Fibroblast of skin of left quadriceps (primary cell): ENCODE data around the gene EMC10.
A peak's percentile ranks its signal among the peaks of the same experiment; 100 is the strongest.
"Not testable (repeated sequence)": the region's sequence is repeated elsewhere in the genome, so short reads cannot be mapped to it uniquely, and the experiment has no call there.

Experiments
- DNase-seq, 2 experiments: peaks; one replicate each; pipeline ENCODE4 v3.0.0-alpha.2; 2013; ENCODE audit warnings: low read depth in 2 of 2

Gene EMC10

DNA sequence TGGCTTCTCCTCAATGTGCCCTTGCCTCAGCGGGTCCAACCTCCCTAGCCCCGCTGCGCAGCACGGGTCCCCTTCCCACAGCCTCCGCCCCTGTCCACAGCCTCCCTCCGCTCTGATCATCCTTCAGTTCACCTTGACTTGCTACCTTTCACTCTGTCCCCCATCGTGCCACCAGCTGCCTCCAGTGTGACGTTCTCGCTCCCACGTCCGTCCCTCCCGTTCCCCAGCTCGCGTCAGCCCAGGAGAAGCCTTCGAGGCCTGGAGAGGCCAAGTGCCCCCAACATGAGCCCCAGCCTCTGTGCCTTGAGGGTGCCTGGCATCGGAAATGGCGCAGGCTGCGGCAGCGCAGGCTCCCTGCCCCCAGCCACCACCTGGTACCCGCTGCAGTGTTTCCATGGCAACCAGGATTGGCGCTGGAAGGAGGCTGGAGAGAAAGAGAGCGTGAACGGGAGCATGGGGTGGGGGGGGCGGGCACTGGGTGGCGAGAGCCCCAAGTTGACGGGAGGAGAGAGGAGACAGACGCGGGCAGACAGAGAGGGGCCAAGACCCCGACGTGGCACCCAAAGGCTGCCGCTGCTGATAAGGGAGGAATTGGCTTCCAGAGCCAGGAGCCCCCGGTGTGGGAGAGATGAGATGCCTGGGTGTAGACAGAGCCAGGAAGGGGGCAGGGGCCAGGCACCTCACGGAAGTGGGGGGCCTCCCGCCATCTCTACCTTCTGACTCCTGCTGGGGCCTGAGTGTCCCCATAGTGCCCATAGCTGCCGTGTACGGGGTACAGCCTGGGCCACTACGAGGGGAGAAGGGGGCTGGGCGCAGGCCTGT lies 38.2 kb downstream of the EMC10 start:
- no peak for DNase-seq

DNA sequence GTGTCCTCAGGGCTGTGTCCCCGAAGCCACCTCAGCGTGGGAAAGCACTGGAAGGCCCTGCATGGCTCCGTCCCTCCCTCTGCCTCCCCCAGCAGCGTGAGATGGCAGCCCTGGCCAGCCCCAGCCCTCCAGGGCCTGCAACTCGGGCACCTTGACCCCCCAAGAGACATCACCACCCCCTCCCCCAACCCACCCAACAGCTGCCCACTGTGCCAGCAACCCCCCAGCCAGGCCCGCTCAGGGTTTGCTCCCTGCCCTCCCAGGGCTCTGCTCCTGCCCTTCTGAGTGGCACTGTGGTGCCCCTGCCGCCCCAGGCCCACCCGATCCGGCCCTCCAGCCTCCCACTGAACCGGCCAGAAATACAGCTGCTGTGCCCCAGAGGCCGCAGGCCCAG lies 38.9 kb downstream of the EMC10 start:
- DNase-seq: no peak

DNA sequence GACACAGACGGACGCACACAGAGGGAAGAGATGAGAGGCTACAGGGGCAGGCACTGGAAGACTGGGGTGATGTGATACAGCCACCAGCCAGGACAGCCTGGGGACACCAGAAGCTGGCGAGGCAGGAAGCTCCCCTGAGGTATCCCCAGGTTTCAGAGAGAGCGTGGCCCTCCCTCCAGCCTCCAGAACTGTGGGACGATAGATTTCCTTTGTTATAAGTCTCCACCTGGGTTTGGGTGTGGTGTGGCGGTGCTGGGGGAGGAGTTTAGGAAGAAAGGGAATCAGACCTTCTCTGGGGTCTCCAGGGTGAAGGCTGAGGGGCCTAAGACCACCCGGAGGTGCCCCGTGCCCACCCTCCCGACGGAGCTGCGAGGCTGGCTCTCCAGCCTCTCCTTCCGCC lies 40.1 kb downstream of the EMC10 start:
- no peak for DNase-seq

DNA sequence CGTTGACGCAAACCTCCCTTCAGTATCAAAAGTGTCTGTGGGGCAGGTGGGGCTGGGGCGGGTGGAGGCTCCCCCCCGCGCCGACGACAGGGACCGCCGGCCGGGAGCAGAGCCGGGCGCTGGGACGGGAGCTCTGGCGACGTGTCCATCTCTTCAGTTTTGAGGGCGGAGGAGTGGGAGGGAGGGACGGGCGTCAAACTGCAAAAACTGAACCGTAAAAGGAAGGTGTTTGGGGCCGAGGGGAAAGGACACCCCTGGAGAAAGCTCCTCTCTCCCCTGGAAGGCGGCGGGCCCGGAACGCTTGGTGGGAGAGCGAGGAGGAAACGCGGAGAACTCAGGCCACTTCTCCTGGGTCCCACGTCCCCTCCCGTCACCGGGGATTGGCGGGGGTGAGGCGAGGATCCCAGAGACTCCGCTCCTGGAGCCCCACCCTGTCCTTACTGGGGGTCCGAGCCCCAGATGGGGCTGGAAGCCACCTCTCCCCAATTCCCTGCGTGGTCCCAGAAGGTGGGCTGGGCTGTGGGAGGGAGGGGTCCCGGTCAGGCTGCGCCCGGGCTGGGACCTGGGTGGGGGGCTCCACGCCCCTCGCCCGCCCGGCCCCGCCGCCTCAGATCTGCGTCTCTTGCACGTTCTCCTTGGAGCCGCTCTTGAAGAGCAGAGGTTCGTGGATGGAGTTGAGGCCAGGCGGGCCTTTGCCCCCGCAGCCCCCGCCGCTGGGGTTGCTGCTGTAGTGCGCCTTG lies 40.8 kb downstream of the EMC10 start:
- no peak for DNase-seq

DNA sequence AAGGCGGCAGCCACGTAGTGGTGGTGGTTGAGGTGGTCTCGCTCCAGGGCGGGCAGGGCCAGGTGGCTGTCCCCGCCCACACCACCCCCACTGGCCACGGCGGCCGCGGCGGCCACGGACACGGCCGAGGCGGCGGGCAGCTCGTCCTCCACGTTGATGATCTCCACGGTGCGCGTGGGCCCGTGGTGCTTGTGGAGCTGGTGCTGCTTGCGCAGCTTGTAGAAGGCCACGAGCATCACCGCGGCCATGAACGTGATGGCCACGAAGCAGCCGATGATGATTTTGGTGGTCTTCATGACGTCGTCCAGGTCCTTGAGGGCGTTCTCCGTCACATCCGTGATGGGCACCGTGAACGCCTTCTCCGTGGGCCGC lies 41.4 kb downstream of the EMC10 start:
- no peak for DNase-seq

DNA sequence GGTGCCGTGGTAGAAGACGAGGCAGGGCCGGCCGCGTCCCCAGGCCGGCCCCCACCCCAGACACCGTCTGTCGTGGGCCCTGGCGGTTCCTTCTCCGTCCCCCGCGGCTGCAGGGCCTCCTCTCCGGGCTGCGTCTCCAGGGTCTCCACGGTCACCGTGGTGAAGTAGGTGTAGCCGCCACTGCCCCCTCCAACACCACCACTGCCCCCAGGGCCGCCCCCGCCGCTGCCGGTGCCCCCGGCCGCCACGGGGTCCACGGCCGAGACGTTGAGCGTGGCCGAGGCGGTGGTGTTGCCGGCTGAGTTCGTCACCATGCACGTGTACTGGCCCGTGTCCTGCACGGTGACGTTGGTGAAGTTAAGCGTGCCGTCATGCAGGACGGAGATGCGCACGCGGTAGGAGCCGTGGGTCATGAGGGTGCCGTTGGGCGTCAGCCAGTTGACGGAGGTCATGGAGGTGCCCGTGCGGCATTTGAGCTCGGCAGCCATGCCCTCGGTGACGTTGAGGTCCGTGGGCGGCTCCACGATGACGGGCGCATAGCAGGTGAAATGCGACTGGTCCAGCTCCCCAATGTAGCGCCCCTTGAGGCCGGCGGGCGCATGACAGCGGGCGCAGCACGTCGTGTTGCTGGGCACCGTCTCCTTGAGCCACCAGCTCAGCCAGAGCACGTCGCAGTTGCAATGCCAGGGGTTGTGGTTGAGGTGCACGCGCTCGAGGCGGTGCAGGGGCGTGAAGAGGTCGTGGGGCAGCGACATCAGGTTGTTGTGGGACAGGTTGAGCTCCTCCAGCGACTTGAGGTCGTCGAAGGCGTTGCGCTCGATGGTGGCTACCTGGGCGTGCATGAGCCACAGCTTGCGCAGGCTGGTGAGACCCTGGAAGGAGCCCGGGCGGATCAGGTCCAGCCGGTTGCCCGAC lies 42.0 kb downstream of the EMC10 start:
- no peak for DNase-seq

DNA sequence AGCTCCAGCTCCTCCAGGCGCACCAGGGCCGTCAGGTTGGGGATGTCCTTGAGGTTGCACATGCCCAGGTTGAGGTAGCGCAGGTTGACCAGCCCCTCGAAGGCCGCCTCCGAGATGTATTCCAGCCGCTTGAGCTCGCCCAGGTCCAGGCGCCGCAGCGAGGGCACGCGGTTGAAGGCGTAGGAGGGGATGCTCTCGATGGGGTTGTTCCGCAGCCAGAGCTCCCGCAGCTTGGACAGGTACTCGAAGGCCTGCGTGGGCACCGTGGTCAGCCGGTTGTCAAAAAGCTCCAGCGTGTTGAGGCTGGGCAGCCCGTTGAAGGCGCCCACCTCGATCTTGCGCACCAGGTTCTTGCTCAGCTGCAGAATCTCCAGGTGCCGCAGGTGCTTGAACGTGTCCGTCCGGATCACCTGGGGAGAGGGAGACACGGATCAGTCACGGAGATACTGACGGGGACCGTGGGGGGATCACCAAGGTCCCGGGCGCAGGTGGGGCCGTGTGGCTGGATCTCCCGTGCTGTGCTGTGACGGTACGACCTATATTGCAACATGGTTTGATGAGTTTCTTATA lies 42.8 kb downstream of the EMC10 start:
- no peak for DNase-seq

DNA sequence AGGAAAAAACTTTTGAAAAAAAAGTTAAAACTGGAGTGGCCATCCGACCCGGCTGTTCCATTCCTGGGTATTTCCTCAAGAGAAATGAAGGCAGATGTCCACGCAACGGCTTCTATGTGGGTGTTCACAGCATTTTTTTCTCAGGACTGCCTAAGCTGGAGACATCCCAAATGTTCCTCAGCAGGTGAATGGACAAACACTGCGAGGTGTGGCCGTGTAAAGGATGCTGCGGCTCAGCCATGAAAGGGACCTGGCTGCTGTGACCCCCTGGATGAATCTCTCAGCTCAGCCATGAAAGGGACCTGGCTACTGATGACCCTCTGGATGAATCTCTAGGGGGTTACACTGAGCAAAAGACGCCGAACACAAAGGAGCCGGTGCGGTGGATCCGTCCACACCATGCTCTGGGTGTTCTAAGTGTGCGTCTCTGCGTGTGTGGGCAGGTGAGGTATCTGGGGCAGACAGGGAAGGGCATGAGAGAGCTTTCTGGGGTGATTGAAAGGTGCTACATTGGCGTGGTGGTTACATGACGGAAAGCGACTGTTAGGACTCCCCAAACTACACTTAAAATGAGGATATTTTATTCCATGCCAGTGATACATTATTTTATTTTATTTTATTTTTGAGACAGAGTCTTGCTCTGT lies 44.6 kb downstream of the EMC10 start:
- DNase-seq: no peak

DNA sequence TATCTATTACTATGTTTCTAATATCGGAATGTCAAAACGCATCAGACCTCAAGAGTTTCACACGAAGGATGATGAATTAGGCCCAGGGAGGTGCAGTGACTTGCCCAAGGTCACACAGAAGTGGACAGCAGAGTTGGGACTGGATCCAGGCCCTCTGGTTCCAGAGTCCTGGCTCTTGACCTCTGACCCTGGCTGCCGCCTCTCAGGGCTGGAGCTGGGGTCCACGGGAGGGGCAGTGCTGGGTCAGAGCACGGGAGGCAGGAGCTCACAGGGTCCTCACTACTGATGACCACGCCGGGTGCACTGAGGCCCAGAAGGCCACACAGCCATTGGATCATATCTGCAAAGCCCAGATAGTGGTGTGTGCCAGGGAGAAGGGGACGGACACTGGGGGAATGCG lies 46.6 kb downstream of the EMC10 start:
- DNase-seq: no peak

DNA sequence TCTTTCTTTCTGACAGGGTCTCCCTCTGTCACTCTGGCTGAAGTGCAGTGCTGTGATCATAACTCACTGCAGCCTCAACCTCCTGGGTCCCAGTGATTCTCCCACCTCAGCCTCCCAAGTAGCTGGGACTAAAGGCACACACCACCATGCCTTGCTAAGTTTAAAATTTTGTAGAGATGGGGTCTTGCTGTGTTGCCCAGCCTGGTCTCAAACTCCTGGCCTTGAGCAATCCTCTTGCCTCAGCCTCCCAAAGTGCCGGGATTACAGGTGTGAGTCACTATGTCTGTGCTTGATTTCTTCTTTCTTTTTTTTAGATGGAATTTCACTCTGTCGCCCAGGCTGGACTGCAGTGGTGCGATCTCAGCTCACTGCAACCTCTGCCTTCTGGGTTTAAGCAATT lies 51.7 kb downstream of the EMC10 start:
- DNase-seq: not testable (repeated sequence)

DNA sequence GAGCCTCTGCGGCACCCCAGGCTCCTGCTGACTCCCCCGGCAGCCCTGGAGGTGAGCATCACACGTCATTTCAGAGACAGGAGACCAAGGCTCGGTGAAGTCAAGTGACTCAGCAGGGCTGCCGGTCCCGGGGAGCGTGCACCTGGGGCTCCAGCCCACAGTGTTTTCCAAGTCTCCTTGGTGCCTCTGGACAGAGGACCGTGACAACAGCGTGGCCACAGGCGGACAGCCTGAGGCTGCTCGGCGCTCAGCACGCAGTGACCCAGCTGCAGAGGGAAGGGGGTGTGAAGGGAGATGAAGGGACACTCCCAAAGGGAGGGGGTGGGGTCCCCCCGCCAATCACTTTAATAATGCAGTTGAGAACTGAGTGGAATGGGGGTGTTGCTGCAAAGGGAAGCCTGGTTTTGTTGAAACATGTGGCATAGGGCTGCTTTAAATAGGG lies 54.9 kb downstream of the EMC10 start:
- no peak for DNase-seq

DNA sequence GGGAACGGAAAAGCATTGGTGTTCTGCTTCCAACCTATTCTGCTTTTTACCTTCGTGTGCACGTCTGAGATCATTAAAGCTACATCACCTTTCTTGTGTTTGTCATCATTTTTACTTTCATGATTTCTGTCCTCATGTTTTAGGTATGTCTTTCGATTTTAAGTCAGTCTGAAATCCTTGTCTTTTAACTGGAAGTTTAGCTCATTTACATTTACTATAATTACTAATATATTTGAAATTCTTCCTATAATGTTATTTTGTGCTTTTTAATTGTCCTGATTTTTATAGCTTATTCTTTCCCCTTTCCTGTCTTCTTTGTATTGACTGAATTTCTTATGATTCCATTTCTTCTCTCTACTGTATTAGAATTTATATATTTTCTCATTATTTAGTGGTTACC lies 56.6 kb downstream of the EMC10 start:
- no peak for DNase-seq

DNA sequence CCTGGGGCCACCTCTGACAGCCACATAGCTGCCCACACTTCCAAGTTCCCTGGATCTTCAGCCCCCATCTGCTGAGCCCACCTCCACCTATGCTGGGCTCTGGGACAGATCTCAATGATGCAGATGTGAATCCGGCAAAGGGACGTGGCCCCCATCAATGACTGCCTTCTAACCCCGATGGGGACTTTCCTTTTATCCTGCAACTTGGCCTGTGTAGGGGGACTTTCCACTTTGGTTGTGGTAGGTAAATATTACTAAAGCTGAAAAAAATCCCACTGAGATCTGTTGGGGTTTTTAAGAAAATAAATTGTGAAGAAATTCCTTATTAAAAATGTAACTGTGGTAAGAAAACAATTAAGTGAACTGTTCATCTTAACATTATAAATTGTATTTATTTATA lies 58.2 kb downstream of the EMC10 start:
- no peak for DNase-seq

DNA sequence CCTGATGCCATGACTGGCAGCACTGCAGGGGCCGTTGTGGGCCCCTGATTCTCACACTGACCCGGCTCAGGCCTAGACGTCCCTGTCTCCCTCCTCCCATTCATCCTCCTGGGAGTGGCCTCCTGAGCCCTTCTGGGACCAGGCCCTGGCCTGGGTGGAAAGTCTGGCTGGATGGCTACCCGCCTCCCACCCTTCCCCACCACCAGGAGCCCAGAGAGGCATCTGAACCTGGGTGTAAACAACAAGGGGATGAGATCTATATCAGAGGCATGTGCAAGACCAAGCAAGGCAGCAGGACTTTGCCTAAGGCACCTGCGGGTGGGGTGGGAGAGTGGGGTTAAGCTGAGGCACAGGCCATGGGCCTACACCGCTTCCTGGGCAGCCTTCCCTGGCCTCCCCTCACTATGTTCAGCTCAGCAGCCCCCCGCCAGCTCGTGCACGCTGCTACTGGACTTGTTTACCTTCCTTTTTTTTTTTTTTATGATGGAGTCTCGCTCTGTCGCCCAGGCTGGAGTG lies 59.4 kb downstream of the EMC10 start:
- no peak for DNase-seq

DNA sequence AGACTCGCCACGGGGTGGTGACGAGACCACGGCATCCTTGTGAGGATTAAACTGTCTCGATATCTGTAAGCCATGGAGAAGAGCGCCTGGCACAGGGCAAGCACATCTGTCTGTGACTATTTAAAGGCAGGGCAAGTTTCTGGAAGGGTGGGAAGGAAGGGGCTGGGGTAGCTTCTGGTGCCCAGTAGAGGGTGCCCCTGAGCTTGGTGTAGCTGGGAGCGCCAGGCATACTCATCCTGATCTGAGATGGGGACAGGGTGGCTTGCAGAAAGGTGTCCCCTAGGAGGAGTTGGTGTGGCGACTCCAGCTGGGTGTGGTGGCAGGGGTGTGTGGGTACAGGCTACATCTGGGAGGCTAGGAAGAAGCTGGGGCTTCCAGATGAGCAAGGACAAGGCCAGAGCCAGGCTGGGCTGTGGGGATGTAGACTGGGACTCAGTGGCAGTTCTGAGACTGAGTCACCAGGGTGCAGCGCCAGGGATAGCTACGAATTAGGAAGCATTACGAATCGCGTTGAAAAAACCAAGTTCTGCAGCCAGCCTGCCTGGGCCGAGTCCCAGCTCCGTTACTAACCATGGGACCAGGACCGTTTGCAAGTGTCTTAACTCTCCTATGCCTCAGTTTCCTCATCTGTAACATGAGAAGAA lies 60.5 kb downstream of the EMC10 start:
- DNase-seq: no peak

DNA sequence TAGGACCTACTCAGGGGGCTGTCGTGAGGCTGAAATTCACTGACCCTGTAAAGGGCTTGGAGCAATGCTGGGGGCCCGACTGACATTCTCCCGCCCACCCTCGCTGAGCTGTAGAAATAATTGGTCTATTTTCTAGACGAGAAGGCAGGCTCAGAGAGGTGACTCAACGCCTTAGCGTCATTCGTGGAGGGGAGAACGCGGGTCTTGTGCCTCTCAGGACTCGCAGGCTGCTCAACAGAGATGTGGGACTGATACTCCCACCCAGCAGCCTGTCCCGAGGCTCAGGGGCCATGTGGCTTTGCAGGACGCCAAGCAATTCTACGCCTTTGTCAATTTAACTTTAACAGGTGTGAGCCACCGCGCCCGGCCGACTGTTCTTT lies 61.0 kb downstream of the EMC10 start:
- no peak for DNase-seq

DNA sequence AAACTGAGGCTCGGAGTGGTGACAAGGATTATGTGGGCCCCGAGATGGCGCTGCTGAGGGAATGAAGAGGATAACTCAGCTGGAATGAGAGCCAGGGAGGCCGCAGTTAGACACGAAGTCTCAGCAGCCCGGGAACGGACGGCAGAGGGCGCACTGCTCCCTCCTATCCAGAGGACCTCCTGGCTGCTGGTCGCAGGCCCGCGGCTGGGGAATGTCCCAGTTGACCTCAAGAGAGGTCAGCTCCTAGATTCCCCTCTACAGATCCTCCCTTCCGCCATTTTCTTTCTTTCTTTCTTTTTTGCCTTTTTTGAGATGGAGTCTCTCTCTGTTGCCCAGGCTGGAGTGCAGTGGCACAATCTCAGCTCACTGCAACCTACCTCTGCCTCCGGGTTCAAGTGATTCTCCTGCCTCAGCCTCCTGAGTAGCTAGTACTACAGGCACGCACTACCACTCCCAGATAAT lies 61.5 kb downstream of the EMC10 start:
- DNase-seq: peak; percentile 31 to 42
